Measurements from ENCODE around the gene FMNL2. TPM values are rescaled to one million over a fixed set of nuclear protein-coding genes. Genes with fewer than 3 reads are reported as not detected.
A peak's percentile ranks its signal among the peaks of the same experiment; 100 is the strongest.

The FMNL2 gene
- total RNA-seq, 3 donors from 2014 or later, result 0.63 to 3.2 (median 1.4) TPM

- ATAC-seq (no peak), DNase-seq (no peak)
- peaks cover 6% of the 10 kb centered on the region for H3K27me3 Mint-ChIP-seq (ENCODE audit: low read depth)
- no peaks in the 10 kb centered on the region for H3K36me3 Mint-ChIP-seq (ENCODE audit: insufficient read depth)
- H3K9me3 Mint-ChIP-seq, result no peaks in the 10 kb centered on the region
- no peak overlapping the region for H3K4me3 Mint-ChIP-seq
- H3K4me1 Mint-ChIP-seq (ENCODE audit: low read depth), result peaks cover 7% of the 10 kb centered on the region
Measured at GRCh38 chr2:152627351-152627957, 292.5 kb downstream of the FMNL2 start.

- Mint-ChIP-seq H3K4me3 (no peak overlapping the region), H3K4me1 (ENCODE audit: low read depth) (peaks cover 7% of the 10 kb centered on the region), H3K36me3 (ENCODE audit: insufficient read depth) (no peaks in the 10 kb centered on the region), H3K9me3 (no peaks in the 10 kb centered on the region), H3K27me3 (ENCODE audit: low read depth) (peaks cover 9% of the 10 kb centered on the region)
- ATAC-seq (no peak), DNase-seq (no peak)
Measured at GRCh38 chr2:152629202-152629601, 294.2 kb downstream of the FMNL2 start.

GRCh38 chr2:152630466-152630865 is 295.5 kb downstream of the FMNL2 start:
- Mint-ChIP-seq H3K27me3 (ENCODE audit: low read depth) (peaks cover 11% of the 10 kb centered on the region), H3K4me1 (ENCODE audit: low read depth) (peaks cover 7% of the 10 kb centered on the region), H3K9me3 (no peaks in the 10 kb centered on the region)

GRCh38 chr2:152632736-152633135 is 297.8 kb downstream of the FMNL2 start:
- no peak for ATAC-seq
- Mint-ChIP-seq H3K4me1 (ENCODE audit: low read depth) (peaks cover 7% of the 10 kb centered on the region), H3K27me3 (ENCODE audit: low read depth) (peaks cover 12% of the 10 kb centered on the region), H3K9me3 (no peaks in the 10 kb centered on the region), H3K36me3 (ENCODE audit: insufficient read depth) (no peaks in the 10 kb centered on the region), H3K4me3 (no peak overlapping the region)
- no peak for DNase-seq

More at GRCh38 chr2:152630466-152630865, 295.5 kb downstream of the FMNL2 start:
- ATAC-seq (no peak), DNase-seq (no peak)
- H3K4me3 Mint-ChIP-seq, result no peak overlapping the region
- no peaks in the 10 kb centered on the region for H3K36me3 Mint-ChIP-seq (ENCODE audit: insufficient read depth)

GRCh38 chr2:152635635-152636298 is 300.8 kb downstream of the FMNL2 start:
- DNase-seq (peak; percentile 62), ATAC-seq (peak; percentile 62 to 76)
- no peaks in the 10 kb centered on the region for H3K4me1 Mint-ChIP-seq (ENCODE audit: low read depth)
- H3K27me3 Mint-ChIP-seq (ENCODE audit: low read depth), result peaks cover 12% of the 10 kb centered on the region
- no peak overlapping the region for H3K4me3 Mint-ChIP-seq
- H3K9me3 Mint-ChIP-seq, result no peaks in the 10 kb centered on the region
- H3K36me3 Mint-ChIP-seq (ENCODE audit: insufficient read depth), result no peaks in the 10 kb centered on the region

DNA sequence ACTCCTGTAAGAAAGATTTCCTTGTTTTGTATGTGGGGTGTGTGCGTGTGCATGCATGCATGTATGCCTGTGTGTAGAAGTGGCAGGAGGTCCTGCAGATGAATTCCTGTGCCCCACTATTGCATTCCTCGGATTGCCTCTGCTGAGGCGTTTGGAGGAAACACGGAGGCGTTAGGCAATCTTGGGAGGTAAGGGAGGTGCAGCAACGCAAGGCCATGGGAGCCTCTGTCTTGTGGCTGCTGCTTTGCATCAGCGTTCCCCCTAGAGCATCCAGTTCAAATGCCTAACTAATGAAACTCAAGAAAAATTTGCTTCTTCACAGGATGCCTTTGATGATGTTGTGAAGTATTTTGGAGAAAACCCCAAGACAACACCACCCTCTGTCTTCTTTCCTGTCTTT is 302.3 kb downstream of the FMNL2 start:
- Mint-ChIP-seq H3K4me3 (no peak overlapping the region), H3K9me3 (no peaks in the 10 kb centered on the region), H3K27me3 (ENCODE audit: low read depth) (peaks cover 12% of the 10 kb centered on the region), H3K36me3 (ENCODE audit: insufficient read depth) (no peaks in the 10 kb centered on the region), H3K4me1 (ENCODE audit: low read depth) (no peaks in the 10 kb centered on the region)
- ATAC-seq (no peak), DNase-seq (no peak)

DNA sequence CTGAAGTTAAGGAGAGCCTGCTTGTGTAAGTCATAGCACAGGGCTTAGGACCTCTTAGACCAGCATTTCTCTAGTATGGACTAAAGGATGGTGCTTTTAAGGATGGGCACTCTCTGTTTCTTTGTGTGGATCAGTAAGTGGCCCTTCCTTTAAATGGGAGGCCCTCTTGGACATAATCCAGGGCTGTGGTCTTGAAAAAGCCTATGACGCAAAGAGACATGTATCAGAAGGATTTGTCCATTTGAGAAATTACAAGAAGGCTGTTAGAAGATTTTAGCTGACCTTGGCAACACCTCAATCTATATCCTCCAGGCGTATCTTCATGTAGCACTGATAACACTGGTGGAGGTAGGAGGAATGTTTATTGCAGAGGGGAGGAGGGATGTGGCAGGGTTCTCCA is 303.1 kb downstream of the FMNL2 start:
- ATAC-seq (no peak), DNase-seq (no peak)
- Mint-ChIP-seq H3K27me3 (ENCODE audit: low read depth) (peaks cover 12% of the 10 kb centered on the region), H3K9me3 (no peaks in the 10 kb centered on the region), H3K36me3 (ENCODE audit: insufficient read depth) (no peaks in the 10 kb centered on the region), H3K4me1 (ENCODE audit: low read depth) (no peaks in the 10 kb centered on the region), H3K4me3 (no peak overlapping the region)

GRCh38 chr2:152638590-152638989 is 303.6 kb downstream of the FMNL2 start:
- H3K36me3 Mint-ChIP-seq (ENCODE audit: insufficient read depth), result no peaks in the 10 kb centered on the region
- ATAC-seq, result no peak

DNA sequence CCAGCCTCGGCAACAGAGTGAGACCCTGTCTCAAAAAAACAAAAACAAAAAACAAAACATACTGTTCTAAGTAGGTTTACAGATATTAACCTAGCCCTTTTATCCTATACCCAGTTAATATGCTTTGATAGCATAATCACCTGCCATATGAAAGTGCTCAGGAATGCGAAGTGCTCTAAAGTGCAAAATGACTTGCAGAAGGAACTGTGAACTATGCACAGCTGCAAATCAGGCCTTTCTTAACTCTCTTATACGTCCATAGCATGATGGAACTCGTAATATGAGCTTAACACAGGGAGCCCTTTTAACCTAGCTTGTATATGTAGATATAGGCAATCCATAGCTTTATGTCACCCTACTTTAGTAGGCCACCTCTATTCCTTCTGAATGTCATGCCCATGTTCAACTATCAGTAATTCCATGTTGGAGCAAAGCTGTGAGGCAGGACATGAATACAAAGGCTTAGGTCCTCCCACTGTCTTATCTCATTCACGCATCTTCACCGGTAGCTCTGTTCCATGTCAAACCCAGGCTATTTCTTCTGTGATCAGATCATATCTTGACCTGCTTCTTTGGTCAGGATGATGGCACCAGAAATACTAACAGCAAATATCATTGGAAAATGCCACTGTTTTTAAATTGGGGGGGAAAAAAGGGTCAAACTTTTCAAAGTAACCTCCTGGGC is 309.4 kb downstream of the FMNL2 start:
- ATAC-seq, result no peak
- Mint-ChIP-seq H3K27me3 (ENCODE audit: low read depth) (no peaks in the 10 kb centered on the region), H3K36me3 (ENCODE audit: insufficient read depth) (no peaks in the 10 kb centered on the region), H3K4me1 (ENCODE audit: low read depth) (no peaks in the 10 kb centered on the region), H3K4me3 (no peak overlapping the region), H3K9me3 (no peaks in the 10 kb centered on the region)
- DNase-seq, result no peak

More at GRCh38 chr2:152638590-152638989, 303.6 kb downstream of the FMNL2 start:
- peaks cover 9% of the 10 kb centered on the region for H3K27me3 Mint-ChIP-seq (ENCODE audit: low read depth)
- DNase-seq, result no peak
- no peaks in the 10 kb centered on the region for H3K9me3 Mint-ChIP-seq
- H3K4me3 Mint-ChIP-seq, result no peak overlapping the region
- H3K4me1 Mint-ChIP-seq (ENCODE audit: low read depth), result no peaks in the 10 kb centered on the region

GRCh38 chr2:152646264-152646663 is 311.3 kb downstream of the FMNL2 start:
- no peaks in the 10 kb centered on the region for H3K27me3 Mint-ChIP-seq (ENCODE audit: low read depth)
- no peak for ATAC-seq

DNA sequence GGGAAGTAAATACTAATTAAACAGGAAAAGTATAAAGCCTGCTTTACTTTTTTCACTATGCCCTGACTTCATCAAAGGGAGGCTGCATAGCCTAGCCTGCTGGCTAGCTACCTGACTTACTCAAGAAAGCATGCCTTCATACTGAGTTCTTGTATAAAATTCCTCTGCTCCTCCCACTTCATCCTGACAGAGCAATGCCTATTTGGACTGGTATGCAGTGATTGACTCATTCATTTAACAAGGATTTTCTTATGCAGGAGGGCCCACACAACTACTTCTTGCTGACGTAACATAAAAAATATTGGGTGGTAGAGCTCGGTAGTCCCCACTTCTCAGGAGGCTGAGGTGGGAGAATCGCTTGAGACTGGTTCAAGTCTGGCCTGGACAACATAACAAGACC is 311.8 kb downstream of the FMNL2 start:
- Mint-ChIP-seq H3K36me3 (ENCODE audit: insufficient read depth) (no peaks in the 10 kb centered on the region), H3K9me3 (no peaks in the 10 kb centered on the region), H3K27me3 (ENCODE audit: low read depth) (no peaks in the 10 kb centered on the region), H3K4me1 (ENCODE audit: low read depth) (no peaks in the 10 kb centered on the region), H3K4me3 (no peak overlapping the region)
- ATAC-seq (no peak), DNase-seq (no peak)

More at GRCh38 chr2:152646264-152646663, 311.3 kb downstream of the FMNL2 start:
- Mint-ChIP-seq H3K4me3 (no peak overlapping the region), H3K36me3 (ENCODE audit: insufficient read depth) (no peaks in the 10 kb centered on the region), H3K9me3 (no peaks in the 10 kb centered on the region), H3K4me1 (ENCODE audit: low read depth) (no peaks in the 10 kb centered on the region)
- DNase-seq, result no peak

DNA sequence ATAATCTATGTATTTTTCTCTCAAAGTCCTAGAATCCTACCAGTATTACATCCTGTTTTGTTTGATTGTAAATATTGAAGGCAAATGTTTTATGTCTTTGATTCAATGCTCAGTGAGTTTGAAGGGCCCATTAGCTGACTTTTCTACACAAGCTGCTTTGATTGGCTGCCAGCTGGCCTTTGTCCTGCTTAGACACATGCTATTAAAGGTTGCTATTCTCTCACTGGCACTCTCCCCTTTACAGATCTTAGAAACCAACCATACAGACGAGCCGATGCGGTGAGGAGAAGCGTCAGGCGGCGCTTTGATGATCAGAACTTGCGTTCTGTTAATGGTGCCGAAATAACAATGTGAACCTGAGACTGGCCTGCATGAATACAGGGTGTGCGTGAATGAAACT is 312.6 kb downstream of the FMNL2 start:
- ATAC-seq (no peak), DNase-seq (no peak)
- no peaks in the 10 kb centered on the region for H3K4me1 Mint-ChIP-seq (ENCODE audit: low read depth)
- no peaks in the 10 kb centered on the region for H3K9me3 Mint-ChIP-seq
- no peaks in the 10 kb centered on the region for H3K36me3 Mint-ChIP-seq (ENCODE audit: insufficient read depth)
- no peaks in the 10 kb centered on the region for H3K27me3 Mint-ChIP-seq (ENCODE audit: low read depth)
- H3K4me3 Mint-ChIP-seq, result no peak overlapping the region

GRCh38 chr2:152648336-152648735 is 313.4 kb downstream of the FMNL2 start:
- H3K4me3 Mint-ChIP-seq, result no peak overlapping the region
- ATAC-seq (no peak), DNase-seq (no peak)
- no peaks in the 10 kb centered on the region for H3K4me1 Mint-ChIP-seq (ENCODE audit: low read depth)
- H3K9me3 Mint-ChIP-seq, result no peaks in the 10 kb centered on the region
- no peaks in the 10 kb centered on the region for H3K27me3 Mint-ChIP-seq (ENCODE audit: low read depth)
- H3K36me3 Mint-ChIP-seq (ENCODE audit: insufficient read depth), result no peaks in the 10 kb centered on the region

DNA sequence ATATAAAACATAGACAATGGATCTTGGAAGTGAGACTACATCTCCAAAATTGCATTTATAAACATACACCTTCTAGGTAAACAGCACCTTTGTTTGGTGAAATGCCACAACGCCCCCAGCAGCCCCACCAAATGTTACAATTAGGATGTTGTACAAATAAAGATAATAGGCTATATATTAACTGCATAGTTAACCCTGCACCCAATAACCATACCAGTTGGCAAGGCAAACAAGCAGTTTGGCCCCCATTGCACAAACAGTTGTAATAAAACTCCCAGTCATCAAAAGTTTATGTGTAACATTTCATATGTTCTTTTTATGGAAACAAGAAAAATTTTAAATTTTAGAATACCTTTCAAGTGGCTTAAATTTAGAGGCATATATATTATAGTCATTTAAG is 315.0 kb downstream of the FMNL2 start:
- Mint-ChIP-seq H3K27me3 (ENCODE audit: low read depth) (no peaks in the 10 kb centered on the region), H3K4me1 (ENCODE audit: low read depth) (no peaks in the 10 kb centered on the region), H3K4me3 (no peak overlapping the region), H3K9me3 (no peaks in the 10 kb centered on the region), H3K36me3 (ENCODE audit: insufficient read depth) (peaks cover 3% of the 10 kb centered on the region)
- ATAC-seq (no peak), DNase-seq (no peak)
